Coronary artery (tissue), 2 donors: ENCODE data around the gene SEMA3C.

ENCODE experiments used
- DNase-seq: peaks from one replicate; pipeline ENCODE4 v3.0.0-alpha.2; 2017; ENCODE audit warnings: low spot score
- H3K27ac ChIP-seq, 2 donors: fragments of 200-600 bp; sonication (generic); one replicate each; pipeline ENCODE4 v1.5.1; 2016 to 2019
- H3K4me3 ChIP-seq: fragments of 200-600 bp; sonication (generic); 2 replicates; pipeline ENCODE4 v1.5.1; 2016; ENCODE audit warnings: mild to moderate bottlenecking, moderate library complexity
- CTCF ChIP-seq: fragments of 200-600 bp; sonication (generic); IDR thresholded peaks from one replicate; pipeline ENCODE4 v1.5.1; 2019; ENCODE audit warnings: antibody characterized with exemption

The SEMA3C gene

GRCh38 chr7:80816806-80817205 lies 102.0 kb downstream of the SEMA3C start:
- TF ChIP-seq CTCF: no peak
- Histone ChIP-seq H3K4me3 (no peak overlapping the region), H3K27ac (no peak overlapping the region)
- no peak for DNase-seq

DNA sequence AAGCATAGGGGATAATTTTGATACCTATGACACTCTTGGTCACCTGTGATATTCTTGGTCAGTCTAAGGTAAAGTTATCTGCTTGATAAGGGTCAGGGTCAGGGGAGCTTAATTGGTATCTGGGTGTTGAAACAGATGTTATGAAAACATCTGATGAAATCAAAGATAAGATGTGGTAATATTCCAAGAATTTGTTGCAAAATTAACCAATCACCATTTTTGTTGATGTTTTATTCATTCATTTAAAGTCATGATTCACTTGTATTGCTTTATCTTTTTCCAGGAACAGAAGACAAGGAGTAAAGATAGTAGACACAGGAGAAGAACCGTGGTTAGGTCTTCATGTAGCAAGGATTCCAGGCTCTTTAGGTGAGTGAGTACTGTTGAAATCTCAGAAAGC lies 103.1 kb downstream of the SEMA3C start:
- DNase-seq: no peak
- H3K4me3 ChIP-seq: no peak overlapping the region
- no peak for TF ChIP-seq CTCF
- no peak overlapping the region for H3K27ac ChIP-seq

DNA sequence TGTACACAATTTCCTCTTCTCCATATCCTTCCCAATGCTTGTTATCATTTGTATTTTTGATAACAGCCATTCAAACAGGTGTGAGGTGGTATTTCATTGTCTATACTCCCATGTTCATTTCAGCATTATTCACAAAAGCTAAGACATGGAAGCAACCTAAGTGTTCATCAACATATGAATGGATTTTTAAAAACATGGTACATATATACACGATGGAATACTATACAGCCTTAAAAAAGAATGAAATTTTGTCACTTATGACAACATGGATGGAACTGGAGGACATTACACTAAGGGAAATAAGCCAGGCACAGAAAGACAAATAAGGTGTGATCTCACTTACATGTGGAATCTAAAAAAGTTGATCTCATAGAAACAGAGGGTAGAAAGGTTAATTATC lies 109.3 kb downstream of the SEMA3C start:
- TF ChIP-seq CTCF: no peak
- no peak overlapping the region for H3K27ac ChIP-seq
- H3K4me3 ChIP-seq: no peak overlapping the region
- no peak for DNase-seq

GRCh38 chr7:80807166-80807900 lies 111.5 kb downstream of the SEMA3C start:
- TF ChIP-seq CTCF: no peak
- no peak for DNase-seq
- no peak overlapping the region for H3K27ac ChIP-seq
- H3K4me3 ChIP-seq: no peak overlapping the region

- TF ChIP-seq CTCF: no peak
- Histone ChIP-seq H3K4me3 (no peak overlapping the region), H3K27ac (no peak overlapping the region)
- no peak for DNase-seq
Measured at GRCh38 chr7:80806663-80807062, 112.2 kb downstream of the SEMA3C start.

- Histone ChIP-seq H3K27ac (no peak overlapping the region), H3K4me3 (no peak overlapping the region)
- TF ChIP-seq CTCF: no peak
- no peak for DNase-seq
Measured at GRCh38 chr7:80804589-80804988, 114.3 kb downstream of the SEMA3C start.

- Histone ChIP-seq H3K4me3 (no peak overlapping the region), H3K27ac (no peak overlapping the region)
- DNase-seq: no peak
- TF ChIP-seq CTCF: no peak
Measured at GRCh38 chr7:80802527-80802926, 116.3 kb downstream of the SEMA3C start.
